DND-41 (cell line): ENCODE results near the gene MPL.

ENCODE experiments used
- EZH2 ChIP-seq: IDR thresholded peaks from 3 replicates; pipeline ENCODE4 v1.6.1; 2012; ENCODE audit warnings: borderline replicate concordance, low read depth, mild to moderate bottlenecking, moderate library complexity, low read length, inconsistent platforms; ENCODE audit not compliant: severe bottlenecking
- TF ChIP-seq, protein P1 (sequence below): IDR thresholded peaks from 2 replicates; pipeline ENCODE4 v1.5.1; 2012; ENCODE audit warnings: borderline replicate concordance, low read length, moderate library complexity, mild to moderate bottlenecking; ENCODE audit not compliant: poor library complexity, severe bottlenecking; ENCODE audit errors: extremely low read depth

DNA sequence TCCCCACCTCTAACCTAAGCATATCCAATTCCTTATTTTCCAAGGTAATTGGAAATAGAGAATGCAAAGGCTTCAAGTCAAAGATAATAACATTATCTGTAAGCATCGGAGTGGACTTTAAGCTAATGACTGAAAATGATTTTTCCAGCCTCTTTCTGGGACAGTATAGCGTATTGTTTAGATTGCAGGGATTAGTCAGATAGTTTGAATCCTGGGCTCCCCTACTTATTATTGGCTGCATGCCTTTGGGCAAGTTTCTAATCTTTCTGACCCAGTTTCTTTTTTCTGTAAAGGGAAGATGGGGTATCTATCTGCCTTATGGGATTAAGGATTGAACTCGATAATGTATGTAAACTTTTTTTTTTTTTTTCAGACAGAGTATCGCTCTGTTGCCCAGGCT, 19.6 kb downstream of the MPL start:
- TF ChIP-seq, protein P1, sequence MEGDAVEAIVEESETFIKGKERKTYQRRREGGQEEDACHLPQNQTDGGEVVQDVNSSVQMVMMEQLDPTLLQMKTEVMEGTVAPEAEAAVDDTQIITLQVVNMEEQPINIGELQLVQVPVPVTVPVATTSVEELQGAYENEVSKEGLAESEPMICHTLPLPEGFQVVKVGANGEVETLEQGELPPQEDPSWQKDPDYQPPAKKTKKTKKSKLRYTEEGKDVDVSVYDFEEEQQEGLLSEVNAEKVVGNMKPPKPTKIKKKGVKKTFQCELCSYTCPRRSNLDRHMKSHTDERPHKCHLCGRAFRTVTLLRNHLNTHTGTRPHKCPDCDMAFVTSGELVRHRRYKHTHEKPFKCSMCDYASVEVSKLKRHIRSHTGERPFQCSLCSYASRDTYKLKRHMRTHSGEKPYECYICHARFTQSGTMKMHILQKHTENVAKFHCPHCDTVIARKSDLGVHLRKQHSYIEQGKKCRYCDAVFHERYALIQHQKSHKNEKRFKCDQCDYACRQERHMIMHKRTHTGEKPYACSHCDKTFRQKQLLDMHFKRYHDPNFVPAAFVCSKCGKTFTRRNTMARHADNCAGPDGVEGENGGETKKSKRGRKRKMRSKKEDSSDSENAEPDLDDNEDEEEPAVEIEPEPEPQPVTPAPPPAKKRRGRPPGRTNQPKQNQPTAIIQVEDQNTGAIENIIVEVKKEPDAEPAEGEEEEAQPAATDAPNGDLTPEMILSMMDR = no peak
- no peak for TF ChIP-seq EZH2
